ENCODE measurements around the gene PFDN4. TPM values are rescaled to one million over a fixed set of nuclear protein-coding genes. Genes with fewer than 3 reads are reported as not detected.
A peak's percentile ranks its signal among the peaks of the same experiment; 100 is the strongest.

PFDN4 gene
- total RNA-seq (16.8 and 18.0 TPM in 2 replicates), polyA plus RNA-seq (9.1 and 14.3 TPM in 2 replicates), polyA minus RNA-seq (2.7 and 8.7 TPM in 2 replicates)
- total RNA-seq (2013), result 45.9 TPM

- H3K27ac Mint-ChIP-seq, result peak within 1 kb of the TSS; percentile 100
These were observed at the start of gene PFDN4 for GRCh38 chr20:54207743-54208547. PFDN4 (plus strand) TSS chr20:54208087; CDS start chr20:54208101, 14 bp downstream.

More at GRCh38 chr20:54207743-54208547, at the start of gene PFDN4:
- intact Hi-C loops (cut with micrococcal nuclease), result loop anchor here (1.0 to 10.0 kb wide), 2 partner anchors 282 to 633 kb away; no protein-coding TSS in a partner anchor
- H3K9me3 ChIP-seq (ENCODE audit: control extremely low read depth in 1 of 3, control insufficient read depth in 2 of 3, insufficient read depth in 1 of 3, low read length in 2 of 3), result no peaks in the 10 kb centered on the region
- TF ChIP-seq CTCF (IDR thresholded peaks at IDR 0.05) (peak; percentile 80), EZH2 (IDR thresholded peaks at IDR 0.05; ENCODE audit: borderline replicate concordance, insufficient read depth, low read depth, low read length, poor library complexity, severe bottlenecking) (no peak)
- under 1% methylated on average over 72 of the region's 76 CpGs for WGBS (ENCODE audit: insufficient coverage)
- peaks cover 29% of the 10 kb centered on the region for H3K4me1 Mint-ChIP-seq
- no peaks in the 10 kb centered on the region for H3K9me3 Mint-ChIP-seq (ENCODE audit: insufficient read depth)
- peak within 1 kb of the TSS; percentile 86 for H2AFZ ChIP-seq (ENCODE audit: insufficient read depth, low read depth, low read length, poor library complexity, severe bottlenecking)
- H3K79me2 ChIP-seq (ENCODE audit: control insufficient read depth, insufficient read depth, low read length), result peaks cover 47% of the 10 kb centered on the region
- ChIA-PET CTCF (interaction anchor here (0.5 to 3.1 kb wide), 11 partner anchors 9 to 1902 kb away, joined by 3 to 31 read pairs (median 3); no protein-coding TSS in a partner anchor), POLR2A (no interaction called here)
- H3K9ac ChIP-seq (ENCODE audit: low read length), result peak within 1 kb of the TSS; percentile 85
- H3K4me2 ChIP-seq (replicated peaks; ENCODE audit: low read depth, low read length, poor library complexity, severe bottlenecking), result peak within 1 kb of the TSS; percentile 95
- H3K36me3 ChIP-seq (replicated peaks in 1 of 2; ENCODE audit: control extremely low read depth in 1 of 2, control insufficient read depth in 1 of 2, extremely low read depth in 1 of 2, insufficient read depth in 2 of 2, low read length in 1 of 2), result no peaks in the 10 kb centered on the region
- H3K4me1 ChIP-seq (ENCODE audit: control insufficient read depth in 2 of 2, insufficient read depth in 2 of 2, low read length in 2 of 2), result peaks cover 11 to 12% of the 10 kb centered on the region in 2 donors
- DNase-seq (peak; percentile 94), ATAC-seq (ENCODE audit: low read depth) (peak; percentile 94)
- H3K27me3 ChIP-seq (replicated peaks in 1 of 4; ENCODE audit: control extremely low read depth in 1 of 4, control insufficient read depth in 3 of 4, insufficient read depth in 4 of 4, low read length in 3 of 4), result no peaks in the 10 kb centered on the region
- H3K4me3 ChIP-seq (ENCODE audit: control extremely low read depth in 1 of 5, extremely low read depth in 1 of 5, insufficient read depth in 1 of 5, low read depth in 2 of 5, low read length in 4 of 5), result peak within 1 kb of the TSS; percentile 59 to 94 (median 84)
- H3K27me3 Mint-ChIP-seq, result no peaks in the 10 kb centered on the region
- peak within 1 kb of the TSS; percentile 100 for H3K4me3 Mint-ChIP-seq
- peak within 1 kb of the TSS; percentile 92 to 97 for H3K27ac ChIP-seq (ENCODE audit: low read length in 2 of 2)
- H4K20me1 ChIP-seq (ENCODE audit: control insufficient read depth, insufficient read depth, low read length, poor library complexity, severe bottlenecking), result peaks cover 22% of the 10 kb centered on the region
